ENCODE results near the gene PHYKPL. TPM values are rescaled to one million over a fixed set of nuclear protein-coding genes. Genes with fewer than 3 reads are reported as not detected.

PHYKPL gene
- total and polyA plus RNA-seq, 2 of the 8 experiments (the other 6 are each of a cell fraction or from before 2014, with no cell fraction given) = 25.1 to 32.1 TPM

DNA sequence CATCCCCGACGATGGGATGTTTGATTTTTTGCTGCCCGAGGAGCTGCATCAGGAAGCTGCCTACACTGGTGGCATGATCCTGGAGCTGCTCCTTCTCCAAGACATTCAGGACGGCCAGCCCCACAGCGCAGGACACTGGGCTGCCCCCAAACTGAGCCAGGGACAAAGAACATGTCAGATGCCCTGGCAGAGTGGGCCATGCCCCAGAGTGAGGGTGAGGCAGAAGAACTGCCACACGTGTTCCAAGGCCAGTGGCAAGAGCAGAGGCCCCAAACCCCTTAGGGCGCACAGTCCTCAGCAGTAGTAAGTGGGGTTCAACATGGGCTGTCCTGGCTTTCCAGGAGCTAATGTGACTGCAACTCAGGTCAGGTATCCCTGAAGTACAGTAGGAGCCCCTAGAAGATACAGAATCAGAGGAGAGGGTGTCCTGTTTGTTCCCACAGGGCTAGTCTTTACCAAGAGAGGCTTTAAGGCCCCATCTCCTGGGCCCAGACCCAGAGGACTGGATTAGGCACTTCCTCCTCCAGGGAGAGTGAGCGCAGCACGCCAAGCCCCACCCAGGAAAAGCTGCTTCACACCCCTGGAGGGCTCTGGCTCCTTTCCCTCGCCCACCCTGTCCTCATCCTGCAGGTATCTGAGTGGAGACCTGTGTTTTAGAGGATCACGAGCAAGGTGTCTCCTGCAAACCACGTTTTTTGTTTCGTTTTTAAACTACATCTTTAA lies 17.2 kb downstream of the PHYKPL start (continued):
- TF ChIP-seq KDM4A (IDR thresholded peaks at IDR 0.05; ENCODE audit: low read depth, low read length, severe bottlenecking) (no peak), CBX5 (IDR thresholded peaks at IDR 0.05; ENCODE audit: low read depth, low read length) (no peak), SIX5 (IDR thresholded peaks at IDR 0.05; ENCODE audit: low read depth, low read length) (no peak), CEBPB (IDR thresholded peaks at IDR 0.05; ENCODE audit: low read depth, low read length) (no peak)
- TF ChIP-seq, protein P1, sequence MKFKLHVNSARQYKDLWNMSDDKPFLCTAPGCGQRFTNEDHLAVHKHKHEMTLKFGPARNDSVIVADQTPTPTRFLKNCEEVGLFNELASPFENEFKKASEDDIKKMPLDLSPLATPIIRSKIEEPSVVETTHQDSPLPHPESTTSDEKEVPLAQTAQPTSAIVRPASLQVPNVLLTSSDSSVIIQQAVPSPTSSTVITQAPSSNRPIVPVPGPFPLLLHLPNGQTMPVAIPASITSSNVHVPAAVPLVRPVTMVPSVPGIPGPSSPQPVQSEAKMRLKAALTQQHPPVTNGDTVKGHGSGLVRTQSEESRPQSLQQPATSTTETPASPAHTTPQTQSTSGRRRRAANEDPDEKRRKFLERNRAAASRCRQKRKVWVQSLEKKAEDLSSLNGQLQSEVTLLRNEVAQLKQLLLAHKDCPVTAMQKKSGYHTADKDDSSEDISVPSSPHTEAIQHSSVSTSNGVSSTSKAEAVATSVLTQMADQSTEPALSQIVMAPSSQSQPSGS (IDR thresholded peaks at IDR 0.05; ENCODE audit: low read length) = no peak
